HepG2 (cell line): Measurements from ENCODE around the gene COCH. TPM values are rescaled to one million over a fixed set of nuclear protein-coding genes. Genes with fewer than 3 reads are reported as not detected.
A peak's percentile ranks its signal among the peaks of the same experiment; 100 is the strongest.

Experiments
- CEBPB ChIP-seq: IDR thresholded peaks from 2 replicates; pipeline ENCODE4 v1.6.1; 2011; ENCODE audit warnings: low read depth, low read length, improper control_type of control experiment, borderline replicate concordance
- EED ChIP-seq: sonication (generic); formaldehyde crosslinking; IDR thresholded peaks from 2 replicates; pipeline ENCODE4 v1.5.0; 2020; ENCODE audit warnings: mild to moderate bottlenecking, missing genetic modification reagents
- GATAD1 ChIP-seq: IDR thresholded peaks from 2 replicates; pipeline ENCODE4 v1.6.1; 2016; ENCODE audit warnings: missing genetic modification reagents, missing compliant biosample characterization
- HMG20B ChIP-seq: conservative IDR thresholded peaks from 2 replicates; pipeline ENCODE4 v1.6.1; 2016; ENCODE audit warnings: missing genetic modification reagents, missing compliant biosample characterization
- IRF2 ChIP-seq: IDR thresholded peaks from 2 replicates; pipeline ENCODE4 v1.6.1; 2018; ENCODE audit warnings: missing genetic modification reagents, missing compliant biosample characterization
- KMT2B ChIP-seq: IDR thresholded peaks from 2 replicates; pipeline ENCODE4 v1.6.1; 2016; ENCODE audit warnings: missing genetic modification reagents, missing compliant biosample characterization
- PAX8 ChIP-seq: sonication (generic); formaldehyde crosslinking; IDR thresholded peaks from 2 replicates; pipeline ENCODE4 v1.8.0; 2022; ENCODE audit warnings: mild to moderate bottlenecking, missing genetic modification reagents, borderline replicate concordance
- RXRB ChIP-seq: IDR thresholded peaks from 2 replicates; pipeline ENCODE4 v1.6.1; 2016; ENCODE audit warnings: borderline replicate concordance, missing genetic modification reagents, missing compliant biosample characterization
- SRSF4 ChIP-seq: fragments of 200-400 bp; formaldehyde crosslinking; IDR thresholded peaks from one replicate; pipeline ENCODE4 v1.6.1; 2018; ENCODE audit warnings: mild to moderate bottlenecking, low read depth, low read length, moderate library complexity; ENCODE audit not compliant: poor library complexity, severe bottlenecking
- TAF15 ChIP-seq: fragments of 200-400 bp; formaldehyde crosslinking; IDR thresholded peaks from one replicate; pipeline ENCODE4 v1.6.1; 2018; ENCODE audit warnings: mild to moderate bottlenecking, low read depth, low read length; ENCODE audit not compliant: poor library complexity, severe bottlenecking
- ZNF225 ChIP-seq: sonication (generic); formaldehyde crosslinking; IDR thresholded peaks from 2 replicates; pipeline ENCODE4 v1.4.0; 2020; ENCODE audit warnings: mild to moderate bottlenecking, missing genetic modification reagents
- ZNF251 ChIP-seq: sonication (generic); formaldehyde crosslinking; IDR thresholded peaks from 2 replicates; pipeline ENCODE4 v1.9.0; 2021; ENCODE audit warnings: mild to moderate bottlenecking, missing genetic modification reagents
- ZNF335 ChIP-seq: sonication (generic); formaldehyde crosslinking; IDR thresholded peaks from 2 replicates; pipeline ENCODE4 v1.4.0; 2020; ENCODE audit warnings: missing genetic modification reagents
- ZNF343 ChIP-seq: sonication (generic); formaldehyde crosslinking; IDR thresholded peaks from 2 replicates; pipeline ENCODE4 v1.4.0; 2020; ENCODE audit warnings: mild to moderate bottlenecking, missing genetic modification reagents
- ZNF660 ChIP-seq: sonication (generic); formaldehyde crosslinking; IDR thresholded peaks from 2 replicates; pipeline ENCODE4 v1.5.1; 2020; ENCODE audit warnings: mild to moderate bottlenecking, low read depth, missing genetic modification reagents, borderline replicate concordance
- polyA plus RNA-seq, 8 experiments: library from polyadenylated mRNA; depleted of rRNA in 3 of 8; stranded (reverse) in 7 of 8; unstranded in 1 of 8; fragments of >200 nt; fragmentation: Illumina TruSeq in 4 of 8; extraction: Trizol in 4 of 8; gene quantifications; 2 replicates each; pipeline versions ENCODE4 v1.2.1 to v1.2.3, GENCODE V29; 2011 to 2016; ENCODE audit warnings: low read depth in 4 of 8, missing spikeins in 1 of 8, mixed read lengths in 1 of 8; ENCODE audit not compliant: insufficient read depth in 1 of 8
- total RNA-seq, 5 experiments: library from RNA; depleted of rRNA; stranded (reverse); fragments of >200 nt; fragmentation: Illumina TruSeq; extraction: Trizol; gene quantifications; 2 replicates each; pipeline ENCODE4 v1.2.3, GENCODE V29; 2016; ENCODE audit warnings: low read depth in 1 of 5
- TF ChIP-seq, protein P1 (sequence below): sonication (generic); formaldehyde crosslinking; conservative IDR thresholded peaks from 2 replicates; pipeline ENCODE4 v1.8.1; 2023; ENCODE audit warnings: missing genetic modification reagents
- TF ChIP-seq, protein P2 (sequence below): sonication (generic); formaldehyde crosslinking; IDR thresholded peaks from 2 replicates; pipeline ENCODE4 v1.4.0; 2020; ENCODE audit warnings: missing genetic modification reagents, borderline replicate concordance
- TF ChIP-seq, protein P3 (sequence below): sonication (generic); formaldehyde crosslinking; IDR thresholded peaks from 2 replicates; pipeline ENCODE4 v1.4.0; 2020; ENCODE audit warnings: missing genetic modification reagents, borderline replicate concordance
- TF ChIP-seq, protein P4 (sequence below): sonication (generic); formaldehyde crosslinking; IDR thresholded peaks from 2 replicates; pipeline ENCODE4 v1.4.0; 2020; ENCODE audit warnings: missing genetic modification reagents, borderline replicate concordance

COCH gene
- total and polyA plus RNA-seq, 2 of the 13 experiments (the other 11 are each of a cell fraction or from before 2014, with no cell fraction given), result 78.2 to 79.3 TPM

DNA sequence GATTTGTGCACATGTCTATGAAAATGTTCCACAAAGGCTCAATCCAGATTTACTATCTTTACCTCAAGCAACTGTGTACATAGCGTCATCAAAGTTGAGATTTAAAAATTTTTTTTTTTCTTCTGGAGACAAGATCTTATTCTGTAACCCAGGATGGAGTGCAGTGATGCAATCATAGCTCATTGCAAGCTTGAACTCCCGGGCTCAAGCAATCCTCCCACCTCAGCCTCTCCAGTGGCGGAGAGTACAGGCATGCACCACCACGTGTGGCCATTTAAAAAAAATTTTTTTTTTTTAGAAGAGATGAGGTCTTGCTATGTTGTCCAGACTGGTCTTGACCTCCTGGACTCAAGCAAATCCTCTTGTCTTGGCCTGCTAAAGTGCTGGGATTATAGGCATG lies 2.3 kb downstream of the COCH start (continued):
- no peak for TF ChIP-seq IRF2 (CRISPR knock-in tag)
- no peak for TF ChIP-seq GATAD1 (CRISPR knock-in tag)
- peak; percentile 69; the same call in 1 of the 2 replicates for TF ChIP-seq CEBPB
- TF ChIP-seq, protein P1, sequence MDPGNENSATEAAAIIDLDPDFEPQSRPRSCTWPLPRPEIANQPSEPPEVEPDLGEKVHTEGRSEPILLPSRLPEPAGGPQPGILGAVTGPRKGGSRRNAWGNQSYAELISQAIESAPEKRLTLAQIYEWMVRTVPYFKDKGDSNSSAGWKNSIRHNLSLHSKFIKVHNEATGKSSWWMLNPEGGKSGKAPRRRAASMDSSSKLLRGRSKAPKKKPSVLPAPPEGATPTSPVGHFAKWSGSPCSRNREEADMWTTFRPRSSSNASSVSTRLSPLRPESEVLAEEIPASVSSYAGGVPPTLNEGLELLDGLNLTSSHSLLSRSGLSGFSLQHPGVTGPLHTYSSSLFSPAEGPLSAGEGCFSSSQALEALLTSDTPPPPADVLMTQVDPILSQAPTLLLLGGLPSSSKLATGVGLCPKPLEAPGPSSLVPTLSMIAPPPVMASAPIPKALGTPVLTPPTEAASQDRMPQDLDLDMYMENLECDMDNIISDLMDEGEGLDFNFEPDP, result 0 out of 2 replicates have a peak, but pooled peaks have one; percentile 49
- no peak for TF ChIP-seq ZNF335
- TF ChIP-seq, protein P2, sequence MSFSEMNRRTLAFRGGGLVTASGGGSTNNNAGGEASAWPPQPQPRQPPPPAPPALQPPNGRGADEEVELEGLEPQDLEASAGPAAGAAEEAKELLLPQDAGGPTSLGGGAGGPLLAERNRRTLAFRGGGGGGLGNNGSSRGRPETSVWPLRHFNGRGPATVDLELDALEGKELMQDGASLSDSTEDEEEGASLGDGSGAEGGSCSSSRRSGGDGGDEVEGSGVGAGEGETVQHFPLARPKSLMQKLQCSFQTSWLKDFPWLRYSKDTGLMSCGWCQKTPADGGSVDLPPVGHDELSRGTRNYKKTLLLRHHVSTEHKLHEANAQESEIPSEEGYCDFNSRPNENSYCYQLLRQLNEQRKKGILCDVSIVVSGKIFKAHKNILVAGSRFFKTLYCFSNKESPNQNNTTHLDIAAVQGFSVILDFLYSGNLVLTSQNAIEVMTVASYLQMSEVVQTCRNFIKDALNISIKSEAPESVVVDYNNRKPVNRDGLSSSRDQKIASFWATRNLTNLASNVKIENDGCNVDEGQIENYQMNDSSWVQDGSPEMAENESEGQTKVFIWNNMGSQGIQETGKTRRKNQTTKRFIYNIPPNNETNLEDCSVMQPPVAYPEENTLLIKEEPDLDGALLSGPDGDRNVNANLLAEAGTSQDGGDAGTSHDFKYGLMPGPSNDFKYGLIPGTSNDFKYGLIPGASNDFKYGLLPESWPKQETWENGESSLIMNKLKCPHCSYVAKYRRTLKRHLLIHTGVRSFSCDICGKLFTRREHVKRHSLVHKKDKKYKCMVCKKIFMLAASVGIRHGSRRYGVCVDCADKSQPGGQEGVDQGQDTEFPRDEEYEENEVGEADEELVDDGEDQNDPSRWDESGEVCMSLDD (CRISPR knock-in tag), result no peak
- TF ChIP-seq ZNF660 (CRISPR knock-in tag), result no peak
- TF ChIP-seq ZNF251 (CRISPR knock-in tag), result no peak
- no peak for TF ChIP-seq HMG20B
- TF ChIP-seq SRSF4, result no peak
- no peak for TF ChIP-seq TAF15
- TF ChIP-seq, protein P3, sequence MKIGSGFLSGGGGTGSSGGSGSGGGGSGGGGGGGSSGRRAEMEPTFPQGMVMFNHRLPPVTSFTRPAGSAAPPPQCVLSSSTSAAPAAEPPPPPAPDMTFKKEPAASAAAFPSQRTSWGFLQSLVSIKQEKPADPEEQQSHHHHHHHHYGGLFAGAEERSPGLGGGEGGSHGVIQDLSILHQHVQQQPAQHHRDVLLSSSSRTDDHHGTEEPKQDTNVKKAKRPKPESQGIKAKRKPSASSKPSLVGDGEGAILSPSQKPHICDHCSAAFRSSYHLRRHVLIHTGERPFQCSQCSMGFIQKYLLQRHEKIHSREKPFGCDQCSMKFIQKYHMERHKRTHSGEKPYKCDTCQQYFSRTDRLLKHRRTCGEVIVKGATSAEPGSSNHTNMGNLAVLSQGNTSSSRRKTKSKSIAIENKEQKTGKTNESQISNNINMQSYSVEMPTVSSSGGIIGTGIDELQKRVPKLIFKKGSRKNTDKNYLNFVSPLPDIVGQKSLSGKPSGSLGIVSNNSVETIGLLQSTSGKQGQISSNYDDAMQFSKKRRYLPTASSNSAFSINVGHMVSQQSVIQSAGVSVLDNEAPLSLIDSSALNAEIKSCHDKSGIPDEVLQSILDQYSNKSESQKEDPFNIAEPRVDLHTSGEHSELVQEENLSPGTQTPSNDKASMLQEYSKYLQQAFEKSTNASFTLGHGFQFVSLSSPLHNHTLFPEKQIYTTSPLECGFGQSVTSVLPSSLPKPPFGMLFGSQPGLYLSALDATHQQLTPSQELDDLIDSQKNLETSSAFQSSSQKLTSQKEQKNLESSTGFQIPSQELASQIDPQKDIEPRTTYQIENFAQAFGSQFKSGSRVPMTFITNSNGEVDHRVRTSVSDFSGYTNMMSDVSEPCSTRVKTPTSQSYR, result no peak
- no peak for TF ChIP-seq RXRB (CRISPR knock-in tag)
- 0 out of 2 replicates have a peak, but pooled peaks have one; percentile 18 for TF ChIP-seq KMT2B (CRISPR knock-in tag)
- no peak for TF ChIP-seq ZNF225
- TF ChIP-seq, protein P4, sequence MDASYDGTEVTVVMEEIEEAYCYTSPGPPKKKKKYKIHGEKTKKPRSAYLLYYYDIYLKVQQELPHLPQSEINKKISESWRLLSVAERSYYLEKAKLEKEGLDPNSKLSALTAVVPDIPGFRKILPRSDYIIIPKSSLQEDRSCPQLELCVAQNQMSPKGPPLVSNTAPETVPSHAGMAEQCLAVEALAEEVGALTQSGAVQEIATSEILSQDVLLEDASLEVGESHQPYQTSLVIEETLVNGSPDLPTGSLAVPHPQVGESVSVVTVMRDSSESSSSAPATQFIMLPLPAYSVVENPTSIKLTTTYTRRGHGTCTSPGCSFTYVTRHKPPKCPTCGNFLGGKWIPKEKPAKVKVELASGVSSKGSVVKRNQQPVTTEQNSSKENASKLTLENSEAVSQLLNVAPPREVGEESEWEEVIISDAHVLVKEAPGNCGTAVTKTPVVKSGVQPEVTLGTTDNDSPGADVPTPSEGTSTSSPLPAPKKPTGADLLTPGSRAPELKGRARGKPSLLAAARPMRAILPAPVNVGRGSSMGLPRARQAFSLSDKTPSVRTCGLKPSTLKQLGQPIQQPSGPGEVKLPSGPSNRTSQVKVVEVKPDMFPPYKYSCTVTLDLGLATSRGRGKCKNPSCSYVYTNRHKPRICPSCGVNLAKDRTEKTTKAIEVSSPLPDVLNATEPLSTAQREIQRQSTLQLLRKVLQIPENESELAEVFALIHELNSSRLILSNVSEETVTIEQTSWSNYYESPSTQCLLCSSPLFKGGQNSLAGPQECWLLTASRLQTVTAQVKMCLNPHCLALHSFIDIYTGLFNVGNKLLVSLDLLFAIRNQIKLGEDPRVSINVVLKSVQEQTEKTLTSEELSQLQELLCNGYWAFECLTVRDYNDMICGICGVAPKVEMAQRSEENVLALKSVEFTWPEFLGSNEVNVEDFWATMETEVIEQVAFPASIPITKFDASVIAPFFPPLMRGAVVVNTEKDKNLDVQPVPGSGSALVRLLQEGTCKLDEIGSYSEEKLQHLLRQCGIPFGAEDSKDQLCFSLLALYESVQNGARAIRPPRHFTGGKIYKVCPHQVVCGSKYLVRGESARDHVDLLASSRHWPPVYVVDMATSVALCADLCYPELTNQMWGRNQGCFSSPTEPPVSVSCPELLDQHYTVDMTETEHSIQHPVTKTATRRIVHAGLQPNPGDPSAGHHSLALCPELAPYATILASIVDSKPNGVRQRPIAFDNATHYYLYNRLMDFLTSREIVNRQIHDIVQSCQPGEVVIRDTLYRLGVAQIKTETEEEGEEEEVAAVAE (CRISPR knock-in tag), result no peak
- no peak for TF ChIP-seq PAX8 (CRISPR knock-in tag)
- no peak for TF ChIP-seq EED (CRISPR knock-in tag)
- no peak for TF ChIP-seq ZNF343 (CRISPR knock-in tag)
